Activated T-cell treated with anti-CD3 and anti-CD28 coated beads for 24 hours (primary cell): ENCODE data around the gene RBMX.
"Not testable (repeated sequence)": the region's sequence is repeated elsewhere in the genome, so short reads cannot be mapped to it uniquely, and the experiment has no call there.

ENCODE experiments used
- DNase-seq: peaks from one replicate; pipeline ENCODE4 v3.0.0-alpha.2; 2020; ENCODE audit warnings: low read depth

The RBMX gene

DNA sequence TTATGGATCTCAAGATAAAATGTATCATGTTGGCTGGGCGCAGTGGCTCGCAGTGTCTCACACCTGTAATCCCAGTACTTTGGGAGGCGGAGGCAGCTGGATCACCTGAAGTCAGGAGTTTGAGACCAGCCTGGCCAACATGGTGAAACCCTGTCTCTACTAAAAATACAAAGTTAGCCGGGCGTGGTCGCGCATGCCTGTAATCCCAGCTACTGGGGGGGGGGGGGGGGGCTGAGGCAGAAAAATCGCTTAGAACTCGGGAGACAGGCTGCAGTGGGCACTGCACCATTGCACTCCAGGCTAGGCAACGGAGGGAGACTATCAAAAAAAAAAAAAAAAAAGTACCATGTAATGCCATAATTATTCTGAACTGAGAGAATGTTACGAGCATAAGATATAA, 2.1 kb downstream of the RBMX start:
- DNase-seq, result no peak

DNA sequence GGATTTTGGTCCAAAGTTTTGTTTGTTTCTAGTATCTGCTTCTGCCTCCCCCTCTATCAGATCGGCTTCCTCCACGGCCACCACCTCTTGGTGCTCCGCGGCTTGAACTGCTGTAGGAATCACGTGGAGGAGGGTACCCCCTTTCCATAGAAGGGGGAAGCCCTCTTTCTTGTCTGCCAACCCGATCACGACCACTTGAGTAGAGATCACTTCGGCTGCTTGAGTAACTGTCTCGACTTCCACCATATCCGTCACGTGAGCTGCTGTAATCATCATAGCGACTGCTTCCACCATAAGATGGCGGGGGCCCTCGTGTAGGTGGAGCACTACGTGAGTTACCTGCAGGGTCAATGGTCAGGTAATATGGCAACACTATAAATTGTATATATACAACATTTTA, 6.4 kb downstream of the RBMX start:
- not testable (repeated sequence) for DNase-seq

DNA sequence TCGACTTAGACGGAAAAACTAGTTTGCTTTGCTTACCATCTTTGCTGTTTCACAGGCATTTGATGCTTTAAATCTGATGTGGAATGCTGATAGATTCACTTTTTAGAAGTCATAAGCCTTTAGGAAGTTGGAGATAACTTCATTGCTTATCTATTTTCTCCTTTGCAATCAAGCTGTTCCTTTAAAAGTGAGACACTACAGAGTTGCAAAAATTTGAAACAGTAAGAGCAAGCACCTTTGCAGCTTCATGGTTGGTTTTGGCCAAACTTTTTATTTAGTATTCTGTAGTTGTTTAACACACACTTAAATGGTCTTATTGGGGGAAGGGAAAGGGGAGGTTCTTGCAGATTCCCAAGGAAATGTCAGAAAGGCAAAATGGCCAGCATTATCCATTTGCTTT, 7.3 kb downstream of the RBMX start:
- DNase-seq, result not testable (repeated sequence)

DNA sequence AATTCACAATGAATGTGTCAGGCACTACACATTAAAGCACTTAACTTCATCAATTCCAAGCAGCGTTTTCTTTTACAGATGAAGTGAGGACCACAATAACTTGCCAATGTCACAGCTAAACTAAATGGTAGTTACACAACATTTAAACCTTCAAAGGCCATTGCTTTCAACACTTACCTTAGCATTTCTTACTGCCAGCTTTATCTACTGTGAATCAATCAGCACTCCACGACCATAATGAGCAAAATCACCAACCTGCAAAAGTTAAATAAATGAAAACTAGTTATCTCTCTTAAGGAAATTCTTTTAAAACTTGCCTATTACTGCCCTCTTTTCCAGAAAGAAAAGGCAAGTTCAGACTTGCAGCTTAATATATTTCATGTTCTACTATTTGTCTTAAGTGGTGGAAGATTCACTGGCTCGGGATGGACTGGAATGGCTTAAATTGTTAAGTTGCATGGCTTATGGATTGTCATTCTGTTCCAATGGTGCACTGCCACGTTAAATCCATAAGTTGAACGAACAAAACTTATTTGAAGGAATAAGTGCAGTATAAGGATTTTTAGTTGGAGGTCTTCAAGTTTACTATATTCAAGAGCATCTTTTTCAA, 8.3 kb downstream of the RBMX start:
- no peak for DNase-seq

DNA sequence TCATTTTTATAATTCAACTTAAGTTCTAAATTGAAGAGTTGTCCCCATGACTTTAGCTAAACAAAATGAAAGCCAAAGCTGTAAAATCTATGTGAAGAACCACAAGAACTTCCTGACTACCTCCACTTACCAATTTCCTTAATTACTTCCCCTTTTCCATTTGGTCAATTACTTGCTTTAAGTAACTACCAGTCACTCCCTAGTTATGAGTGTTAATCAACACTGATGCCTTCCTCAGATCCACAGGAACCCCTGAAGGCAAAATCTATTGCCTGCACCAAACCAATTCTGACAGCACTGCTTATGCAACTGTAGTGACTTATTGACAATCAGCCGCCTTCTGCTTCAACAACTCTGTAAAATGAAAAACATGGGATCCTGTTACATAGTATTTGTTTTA, 10.5 kb downstream of the RBMX start:
- no peak for DNase-seq

DNA sequence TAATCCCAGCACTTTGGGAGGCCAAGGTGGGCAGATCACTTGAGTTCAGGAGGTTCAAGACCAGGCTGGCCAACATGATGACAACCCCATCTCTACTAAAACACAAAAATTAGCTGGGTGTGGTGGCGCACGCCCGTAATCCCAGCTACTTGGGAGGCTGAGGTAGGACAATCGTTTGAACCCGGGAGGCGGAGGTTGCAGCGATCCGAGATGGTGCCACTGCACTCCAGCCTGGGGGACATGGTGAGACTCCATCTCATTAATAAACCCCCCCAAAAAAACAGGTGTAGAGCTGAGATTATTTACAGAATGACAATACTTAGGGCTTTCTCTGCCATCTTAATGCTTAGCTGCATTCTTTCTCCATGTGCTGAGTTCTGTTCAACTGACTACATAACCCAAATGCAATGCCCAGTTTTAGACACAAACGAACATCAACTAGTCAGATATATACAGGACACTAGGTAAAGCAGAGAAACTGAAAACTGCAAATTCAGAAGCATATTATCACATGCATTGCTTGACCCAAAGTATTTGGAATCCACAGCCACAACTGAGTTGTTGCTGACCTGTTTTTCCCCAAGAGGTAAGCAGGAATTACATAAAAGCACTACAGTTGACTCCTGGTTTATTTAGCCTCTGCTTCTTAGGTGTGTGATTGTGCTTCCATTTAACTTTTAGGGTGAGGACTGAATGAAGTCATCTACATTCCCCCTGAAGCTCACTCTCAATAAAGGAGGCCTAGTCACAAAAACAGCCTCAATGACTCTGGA, 12.1 kb downstream of the RBMX start:
- no peak for DNase-seq

DNA sequence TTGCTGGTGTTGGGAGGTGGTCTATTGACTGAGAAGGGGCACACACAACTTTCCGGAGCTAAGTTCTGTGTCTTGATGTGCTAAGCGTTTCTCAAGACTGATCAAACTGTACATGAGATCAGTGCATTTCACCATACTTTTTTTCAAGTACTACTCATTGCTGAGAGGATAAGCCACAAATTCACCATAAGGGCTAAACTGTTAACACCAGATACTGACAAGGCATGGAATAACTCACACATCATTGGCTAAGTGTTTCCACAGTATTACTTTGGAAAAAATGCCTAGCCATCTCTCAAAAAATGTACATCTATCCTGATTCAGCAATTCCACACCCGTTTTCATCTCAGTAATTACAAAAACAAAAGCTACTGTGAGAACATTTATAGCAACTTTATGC, 13.0 kb downstream of the RBMX start:
- DNase-seq, result no peak

DNA sequence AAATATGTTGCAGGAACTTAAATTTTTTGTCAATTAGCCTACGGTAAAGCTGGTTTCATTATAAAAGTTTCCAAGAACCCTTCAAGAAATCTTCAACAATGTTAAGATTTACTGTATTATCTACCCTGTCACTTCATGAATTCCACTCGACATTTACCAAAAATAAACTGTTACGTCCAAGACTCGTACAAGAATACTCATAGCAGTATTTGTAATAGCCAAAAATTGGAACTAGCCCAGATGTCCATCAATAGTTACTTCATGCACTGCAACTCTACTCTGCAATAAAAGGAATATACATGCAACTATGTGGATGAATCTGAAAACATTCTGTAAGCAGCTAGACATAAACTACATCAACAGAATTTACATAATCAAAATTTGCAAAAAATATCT, 13.4 kb downstream of the RBMX start:
- DNase-seq, result no peak

DNA sequence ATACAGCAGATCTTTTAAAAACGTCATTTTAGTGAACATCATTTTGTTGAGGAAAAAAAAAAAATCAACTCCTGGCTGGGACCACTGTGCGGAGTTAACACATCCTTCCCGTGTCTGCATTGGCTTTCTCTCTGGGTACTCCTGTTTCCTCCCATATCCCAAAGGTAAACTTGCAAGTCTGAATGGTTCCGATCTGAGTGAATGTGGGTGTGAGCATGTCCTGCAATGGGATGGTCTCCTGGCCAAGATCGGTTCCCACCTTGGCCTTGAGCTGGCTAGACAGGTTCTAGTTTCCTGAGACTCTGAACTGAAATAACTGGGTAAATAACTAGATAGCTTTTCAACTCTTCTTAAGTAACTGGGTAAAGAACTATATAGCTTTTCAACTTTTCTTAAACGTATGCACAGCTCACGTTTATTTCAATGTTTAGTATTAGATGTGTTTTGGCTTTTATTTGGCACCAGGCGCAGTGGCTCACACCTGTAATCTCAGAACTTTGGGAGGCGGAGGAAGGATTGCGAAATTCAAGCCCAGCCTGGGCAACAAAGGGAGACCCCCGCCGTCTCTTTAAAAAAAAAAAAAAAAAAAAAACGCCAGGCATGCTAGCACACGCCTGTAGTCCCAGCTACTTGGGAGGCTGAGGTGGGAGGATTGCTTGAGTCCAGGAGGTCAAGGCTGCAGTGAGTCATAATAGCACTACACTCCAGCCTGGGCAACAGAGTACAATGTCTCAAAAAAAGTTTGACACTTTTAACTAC, 14.0 kb downstream of the RBMX start:
- DNase-seq, result no peak

DNA sequence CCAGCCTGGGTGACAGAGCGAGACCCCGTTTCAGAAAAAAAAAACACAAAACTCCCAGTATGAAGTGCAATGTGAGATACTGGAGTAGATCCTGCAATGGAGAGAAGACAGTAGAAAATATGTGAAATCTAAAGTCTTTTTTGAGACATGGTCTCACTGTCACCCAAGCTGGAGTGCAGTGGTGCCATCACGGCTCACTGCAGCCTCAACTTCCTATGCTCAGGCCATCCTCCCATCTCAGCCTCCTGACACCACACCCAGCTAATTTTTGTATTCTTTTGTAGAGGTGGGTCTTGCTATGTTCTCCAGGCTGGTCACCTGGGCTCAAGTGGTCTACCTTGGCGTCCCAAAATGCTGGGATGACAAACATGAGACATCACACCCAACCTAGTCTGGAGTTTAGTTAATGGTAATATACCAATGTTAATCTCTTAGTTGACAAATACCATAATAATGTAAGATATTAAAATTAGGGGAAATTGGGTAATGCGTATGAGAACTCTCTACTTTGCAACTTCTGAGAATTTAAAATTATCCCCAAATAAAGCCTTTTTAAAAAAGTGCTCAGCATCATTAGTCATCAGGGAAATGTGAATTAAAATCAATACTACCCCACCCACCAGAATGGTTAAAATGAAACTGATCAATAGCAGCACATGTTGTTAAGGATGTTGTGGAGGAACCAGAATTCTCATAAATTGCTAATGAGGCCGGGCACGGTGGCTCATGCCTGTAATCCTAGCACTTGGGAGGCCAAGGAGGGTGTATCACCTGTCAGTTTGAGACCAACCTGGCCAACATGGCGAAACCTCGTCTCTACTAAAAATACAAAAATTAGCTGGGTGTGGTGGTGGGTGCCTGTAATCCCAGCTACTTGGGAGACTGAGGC, 15.0 kb downstream of the RBMX start:
- no peak for DNase-seq

DNA sequence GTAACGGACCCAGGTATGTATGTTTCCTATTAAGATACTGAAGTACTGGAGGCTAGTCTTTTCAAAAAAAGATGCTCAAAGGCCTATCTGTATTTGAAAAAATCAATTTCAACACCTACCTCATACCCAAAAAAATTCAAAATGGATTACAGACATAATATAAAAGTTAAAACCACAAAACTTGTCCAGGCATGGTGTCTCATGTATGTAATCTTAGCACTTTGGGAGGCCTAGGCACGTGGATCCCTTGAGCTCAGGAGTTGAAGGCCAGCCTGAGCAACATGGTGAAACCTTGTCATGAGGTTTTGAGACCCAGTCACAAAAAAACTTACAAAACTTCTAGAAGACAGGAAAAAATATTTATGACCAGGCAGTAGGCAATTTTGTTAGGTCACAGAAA, 16.7 kb downstream of the RBMX start:
- DNase-seq, result no peak

DNA sequence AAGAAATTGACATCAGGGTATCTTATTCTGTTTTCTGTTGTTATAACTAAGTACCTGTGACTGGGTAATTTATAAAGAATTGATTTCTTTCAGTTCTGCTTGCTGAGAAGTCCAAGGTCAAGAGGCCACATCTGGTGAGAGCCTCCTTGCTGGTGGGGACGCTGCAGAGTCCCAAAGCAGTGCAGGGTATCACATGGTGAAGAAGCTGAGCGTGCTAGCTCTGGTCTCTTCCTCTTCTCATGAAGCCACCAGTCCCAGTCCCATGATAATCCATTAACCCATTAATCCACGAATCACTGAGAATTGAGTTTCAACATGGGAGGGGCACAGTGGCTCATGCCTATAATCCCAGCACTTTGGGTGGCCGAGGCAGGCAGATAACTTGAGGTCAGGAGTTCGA, 18.0 kb downstream of the RBMX start:
- DNase-seq, result no peak

DNA sequence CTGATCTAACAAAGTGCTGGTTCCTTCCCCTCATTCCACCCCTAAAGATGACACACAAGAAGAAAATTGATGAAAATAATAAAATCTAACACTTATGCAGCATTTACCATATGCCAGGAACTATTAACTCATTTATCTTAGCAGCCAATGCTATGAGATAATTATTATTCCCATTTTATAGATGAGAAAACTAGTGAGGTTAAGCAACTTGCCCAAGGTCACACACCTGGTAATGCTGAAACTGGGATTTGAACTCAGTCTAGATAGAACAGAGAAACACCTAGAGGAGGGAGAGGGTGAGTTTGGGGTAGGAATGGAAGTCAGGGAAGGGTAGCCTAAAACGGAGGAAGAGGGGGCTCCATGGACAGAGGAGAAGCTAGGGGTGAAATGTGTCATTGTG, 18.6 kb downstream of the RBMX start:
- no peak for DNase-seq

DNA sequence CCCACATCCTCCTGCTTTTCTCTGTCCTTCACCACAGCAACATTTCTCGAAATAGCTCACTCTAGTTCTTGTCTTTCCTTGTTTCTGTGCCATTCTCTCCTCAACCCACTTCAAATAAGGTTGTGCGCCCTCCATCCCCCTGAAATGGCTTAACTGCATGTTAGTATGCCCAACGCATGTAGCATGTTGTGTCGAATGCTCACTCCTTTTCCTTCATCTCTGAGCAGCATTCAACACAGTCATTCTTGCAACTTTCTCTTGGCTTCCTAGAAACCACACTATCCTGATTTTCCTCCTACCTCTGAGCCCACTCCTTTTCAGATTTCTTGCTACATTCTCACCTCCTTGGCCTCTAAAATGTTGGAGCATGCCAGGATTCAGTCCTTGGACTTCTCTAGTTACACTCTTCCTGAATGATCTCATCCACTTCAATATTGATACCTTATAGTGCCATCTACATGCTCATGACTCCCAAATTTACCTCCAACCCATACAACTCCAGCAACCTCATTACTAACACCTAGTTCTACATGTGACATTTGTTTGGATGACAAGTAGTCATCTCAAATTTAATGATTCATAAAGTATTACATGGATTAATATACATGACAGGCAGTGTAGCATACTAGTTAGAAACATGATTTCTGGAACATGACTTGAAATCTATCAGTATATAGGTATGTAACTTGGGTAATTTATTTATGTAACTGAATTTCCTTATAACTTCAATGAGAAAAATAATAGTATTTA, 22.3 kb downstream of the RBMX start:
- no peak for DNase-seq

DNA sequence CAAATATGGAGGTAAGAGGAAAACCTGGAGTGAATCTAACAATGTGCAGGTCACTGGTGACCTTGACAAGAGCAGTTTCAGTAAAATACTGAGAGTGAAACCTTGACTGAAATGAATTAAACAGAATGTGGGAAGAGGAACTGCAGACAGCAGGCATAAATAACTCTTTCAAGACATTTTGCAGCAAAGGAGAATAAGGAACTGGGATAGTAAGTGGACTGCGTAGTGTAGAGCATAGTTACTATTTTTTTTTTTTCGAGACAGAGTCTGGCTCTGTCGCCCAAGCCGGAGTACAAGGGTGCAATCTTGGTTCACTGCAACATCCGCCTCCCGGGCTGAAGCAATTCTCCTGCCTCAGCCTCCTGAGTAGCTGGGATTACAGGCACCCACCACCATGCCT, 24.0 kb downstream of the RBMX start:
- no peak for DNase-seq

DNA sequence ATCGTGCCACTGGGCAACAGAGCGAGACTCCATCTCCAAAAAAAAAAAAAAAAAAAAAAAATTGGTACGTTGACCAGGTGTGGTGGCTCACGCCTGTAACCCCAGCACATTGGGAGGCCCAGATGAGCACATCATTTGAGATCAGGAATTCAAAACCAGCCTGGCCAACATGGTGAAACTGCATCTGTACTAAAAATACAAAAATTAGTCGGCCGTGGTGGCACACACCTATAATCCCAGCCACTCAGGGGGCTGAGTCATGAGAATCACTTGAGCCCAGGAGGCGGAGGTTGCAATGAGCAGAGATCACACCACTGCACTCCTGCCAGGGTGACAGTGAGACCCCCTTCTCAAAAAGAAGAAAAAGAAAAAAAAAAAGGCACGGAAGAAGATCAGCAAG, 24.5 kb downstream of the RBMX start:
- DNase-seq, result no peak

DNA sequence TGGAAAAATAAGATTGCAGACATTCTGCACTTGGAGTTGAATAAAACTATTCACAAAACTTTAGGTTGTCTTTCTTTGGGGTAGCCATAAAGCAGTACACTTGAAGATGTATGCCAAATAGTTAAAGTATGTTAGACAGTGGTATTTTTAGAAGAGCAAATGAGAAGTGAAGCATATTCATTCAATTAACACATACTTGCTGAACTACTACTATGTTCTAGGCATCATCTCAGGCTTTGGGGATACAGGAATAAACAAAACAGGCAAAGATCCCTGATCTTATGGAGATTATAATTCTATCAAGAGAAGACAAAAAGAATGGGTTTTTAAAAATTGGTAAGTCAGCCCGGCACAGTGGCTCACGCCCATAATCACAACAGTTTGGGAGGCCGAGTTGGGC, 29.0 kb downstream of the RBMX start:
- no peak for DNase-seq

DNA sequence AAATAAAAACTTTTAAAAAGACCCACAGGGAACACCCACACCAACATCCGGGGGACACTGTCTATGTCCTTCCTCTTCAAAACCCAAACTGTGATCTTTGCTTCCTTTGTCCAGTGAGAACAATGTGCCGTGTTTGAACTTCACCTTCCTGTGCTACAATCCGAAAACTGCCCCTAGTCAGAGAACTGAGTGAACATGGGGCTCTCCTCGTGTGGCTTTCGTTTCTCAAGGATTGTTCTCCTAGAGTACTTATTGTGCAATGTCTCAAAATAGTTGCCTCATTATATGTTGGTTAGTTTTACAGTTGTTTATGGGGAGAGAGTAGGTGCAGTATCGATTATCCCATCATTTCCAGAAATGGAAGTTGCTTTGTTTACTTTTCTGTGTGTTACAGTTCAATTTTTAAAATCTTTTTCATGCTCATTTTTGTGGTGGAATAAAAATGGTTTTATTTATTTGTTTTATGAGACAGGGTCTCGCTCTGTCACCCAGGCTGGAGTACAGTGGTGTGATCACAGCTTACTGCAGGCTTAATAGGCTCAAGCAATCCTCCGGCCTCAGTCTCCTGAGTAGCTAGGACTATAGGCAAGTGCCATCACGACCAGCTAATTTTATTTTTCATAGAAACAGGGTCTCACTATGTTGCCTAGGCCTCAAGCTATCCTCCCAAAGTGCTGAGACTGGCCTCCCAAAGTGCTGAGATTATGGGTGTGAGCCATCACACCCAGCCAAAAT, 29.9 kb downstream of the RBMX start:
- no peak for DNase-seq

DNA sequence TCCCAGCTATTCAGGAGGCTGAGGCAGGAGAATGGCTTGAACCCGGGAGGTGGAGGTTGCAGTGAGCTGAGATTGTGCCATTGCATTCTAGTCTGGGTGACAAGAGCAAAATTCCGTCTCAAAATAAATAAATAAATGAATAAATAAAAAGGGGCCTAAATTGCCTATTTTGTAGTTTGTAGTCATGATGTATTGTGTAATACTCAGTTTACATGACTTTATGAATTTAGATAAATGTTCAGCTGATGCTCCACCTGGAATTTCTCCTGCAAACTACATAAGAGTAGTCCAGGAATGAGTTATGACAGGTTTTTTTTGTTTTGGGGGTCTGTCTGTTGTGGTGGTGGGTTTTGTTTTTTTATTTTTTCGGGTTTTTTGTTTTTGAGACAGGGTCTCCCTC, 31.1 kb downstream of the RBMX start:
- no peak for DNase-seq

DNA sequence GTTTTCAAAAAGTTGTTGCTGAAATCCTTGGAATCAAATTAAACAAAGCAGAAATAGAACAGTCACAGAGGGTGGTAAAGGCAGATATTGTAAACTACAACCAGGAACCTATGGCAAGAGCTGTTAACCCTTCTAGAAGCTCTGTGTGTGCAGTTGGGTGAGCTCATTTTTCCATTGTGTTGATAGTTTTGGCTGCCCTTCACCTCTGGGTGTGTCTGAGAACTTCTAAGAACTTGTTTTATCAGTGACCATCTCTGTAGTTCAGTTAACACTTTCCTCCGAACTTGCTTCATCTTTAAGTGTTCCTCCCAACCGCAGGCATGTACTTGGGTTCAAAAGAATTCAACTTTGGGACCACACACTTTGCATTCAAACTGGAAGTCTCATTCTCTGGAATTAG, 32.7 kb downstream of the RBMX start:
- no peak for DNase-seq

DNA sequence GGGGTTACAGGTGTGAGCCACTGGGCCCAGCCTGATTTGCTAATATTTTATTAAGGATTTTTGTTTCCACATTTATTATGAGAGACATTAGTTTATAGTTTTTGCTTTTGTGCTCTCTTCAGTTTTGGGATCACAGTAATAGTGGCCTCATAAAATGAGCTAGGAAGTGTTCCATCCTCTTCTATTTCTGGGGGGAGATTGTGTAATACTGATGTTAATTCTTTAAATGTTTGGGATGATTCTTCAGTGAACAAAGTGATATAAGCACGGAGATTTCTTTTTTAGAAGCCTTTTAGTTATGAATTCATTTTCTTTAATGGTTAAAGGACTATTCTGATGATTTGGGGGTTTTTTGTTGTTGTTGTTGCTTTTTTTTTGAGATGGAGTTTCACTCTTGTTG, 41.3 kb downstream of the RBMX start:
- no peak for DNase-seq
